Calu3 (cell line): ENCODE measurements around the gene URB1. TPM values are rescaled to one million over a fixed set of nuclear protein-coding genes. Genes with fewer than 3 reads are reported as not detected.

Experiments used
- BruUV-seq: library from RNA; stranded (reverse); fragments of 400-500 nt; replicated peaks from 2 replicates; lab custom pipeline; 2021; lab: Mats Ljungman, UMichigan
- CTCF ChIA-PET: fragments of 300-600 bp; sonication (Branson Sonifier 250); formaldehyde crosslinking; loops from one replicate; lab custom pipeline; 2022; ENCODE audit warnings: antibody characterized with exemption; lab: Charles Lee
- DNase-seq: peaks from one replicate; pipeline ENCODE4 v3.0.0; 2022
- H3K27ac Mint-ChIP-seq: one replicate; pipeline ENCODE4 v1.8.0; 2022; ENCODE audit warnings: mixed read lengths; ENCODE audit not compliant: unreplicated experiment
- H3K27me3 Mint-ChIP-seq: one replicate; pipeline ENCODE4 v1.8.0; 2022; ENCODE audit warnings: mixed read lengths; ENCODE audit not compliant: unreplicated experiment
- H3K36me3 Mint-ChIP-seq: one replicate; pipeline ENCODE4 v1.8.0; 2022; ENCODE audit warnings: mild to moderate bottlenecking, moderate library complexity, mixed read lengths; ENCODE audit not compliant: insufficient read depth, unreplicated experiment
- H3K4me1 Mint-ChIP-seq: one replicate; pipeline ENCODE4 v1.8.0; 2022; ENCODE audit warnings: mild to moderate bottlenecking, low read depth, mixed read lengths; ENCODE audit not compliant: unreplicated experiment
- H3K4me3 Mint-ChIP-seq: one replicate; pipeline ENCODE4 v1.8.0; 2022; ENCODE audit warnings: mild to moderate bottlenecking, low read depth, moderate library complexity, mixed read lengths; ENCODE audit not compliant: unreplicated experiment
- H3K9me3 Mint-ChIP-seq: one replicate; pipeline ENCODE4 v1.8.0; 2022; ENCODE audit warnings: low read depth, mixed read lengths; ENCODE audit not compliant: unreplicated experiment
- intact Hi-C: fragments of 100-400 bp; cut with micrococcal nuclease; formaldehyde crosslinking; loops from one replicate; pipeline ENCODE4 v1.10.0; 2022; ENCODE audit not compliant: unreplicated experiment
- total RNA-seq: library from RNA; stranded (reverse); gene quantifications from 2 replicates; pipeline ENCODE4 v1.2.3, GENCODE V29; 2022
- TF ChIP-seq, protein P1 (sequence below): fragments of 200-600 bp; IDR thresholded peaks from one replicate; pipeline ENCODE4 v1.8.0; 2022; ENCODE audit warnings: antibody characterized with exemption; ENCODE audit not compliant: unreplicated experiment

Gene URB1
- total RNA-seq, 1 experiment from 2014 or later: 16.5 TPM

DNA sequence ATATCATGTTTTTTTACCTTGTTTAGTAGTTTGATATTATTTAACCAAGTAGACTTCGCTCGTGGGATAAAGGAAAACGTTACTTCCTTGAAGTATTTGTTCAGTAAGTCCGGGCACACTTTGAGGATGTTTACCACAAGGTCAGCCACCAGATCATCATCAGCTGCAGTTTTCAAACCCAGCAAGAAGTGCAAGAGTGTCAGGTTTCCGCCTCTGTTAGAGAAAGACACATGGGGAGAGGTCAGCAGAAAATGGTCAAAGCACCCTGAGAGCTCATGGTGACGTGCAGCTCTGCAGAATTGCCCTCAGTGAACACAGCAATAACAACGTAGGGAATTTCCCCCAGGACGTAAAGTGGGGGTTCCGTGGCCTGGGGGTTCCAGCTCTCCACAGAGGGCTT lies 24.4 kb downstream of the URB1 start:
- DNase-seq: no peak
- intact Hi-C loops: no loop called here
- H3K9me3 Mint-ChIP-seq: no peaks in the 10 kb centered on the region
- CTCF ChIA-PET: no interaction called here
- no peaks in the 10 kb centered on the region for H3K27me3 Mint-ChIP-seq
- H3K4me1 Mint-ChIP-seq: no peaks in the 10 kb centered on the region
- H3K27ac Mint-ChIP-seq: no peak overlapping the region
- peaks cover 26% of the 10 kb centered on the region for H3K36me3 Mint-ChIP-seq
- no TSS peak for BruUV-seq
- TF ChIP-seq, protein P1, sequence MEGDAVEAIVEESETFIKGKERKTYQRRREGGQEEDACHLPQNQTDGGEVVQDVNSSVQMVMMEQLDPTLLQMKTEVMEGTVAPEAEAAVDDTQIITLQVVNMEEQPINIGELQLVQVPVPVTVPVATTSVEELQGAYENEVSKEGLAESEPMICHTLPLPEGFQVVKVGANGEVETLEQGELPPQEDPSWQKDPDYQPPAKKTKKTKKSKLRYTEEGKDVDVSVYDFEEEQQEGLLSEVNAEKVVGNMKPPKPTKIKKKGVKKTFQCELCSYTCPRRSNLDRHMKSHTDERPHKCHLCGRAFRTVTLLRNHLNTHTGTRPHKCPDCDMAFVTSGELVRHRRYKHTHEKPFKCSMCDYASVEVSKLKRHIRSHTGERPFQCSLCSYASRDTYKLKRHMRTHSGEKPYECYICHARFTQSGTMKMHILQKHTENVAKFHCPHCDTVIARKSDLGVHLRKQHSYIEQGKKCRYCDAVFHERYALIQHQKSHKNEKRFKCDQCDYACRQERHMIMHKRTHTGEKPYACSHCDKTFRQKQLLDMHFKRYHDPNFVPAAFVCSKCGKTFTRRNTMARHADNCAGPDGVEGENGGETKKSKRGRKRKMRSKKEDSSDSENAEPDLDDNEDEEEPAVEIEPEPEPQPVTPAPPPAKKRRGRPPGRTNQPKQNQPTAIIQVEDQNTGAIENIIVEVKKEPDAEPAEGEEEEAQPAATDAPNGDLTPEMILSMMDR: no peak
- H3K4me3 Mint-ChIP-seq: no peak overlapping the region

DNA sequence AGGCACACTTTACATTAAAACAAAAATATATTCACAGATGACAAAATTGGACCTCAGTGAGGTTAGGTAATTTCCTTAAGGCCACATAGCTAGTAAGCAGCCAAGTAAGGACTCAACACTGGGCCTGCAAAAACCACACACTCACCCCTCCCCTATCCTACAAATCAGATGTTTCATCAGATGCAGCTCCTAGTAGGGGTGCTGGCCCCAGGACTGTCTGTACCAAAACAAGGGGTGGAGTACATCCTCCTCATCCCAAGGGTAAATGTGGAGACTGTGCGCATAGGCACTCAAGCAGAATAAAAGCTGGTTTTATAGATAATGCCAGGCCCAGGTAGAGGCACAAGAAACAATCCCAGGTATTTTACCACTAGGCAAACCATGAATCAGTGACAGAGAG lies 25.7 kb downstream of the URB1 start:
- intact Hi-C loops: no loop called here
- CTCF ChIA-PET: no interaction called here
- H3K9me3 Mint-ChIP-seq: no peaks in the 10 kb centered on the region
- no peak for DNase-seq
- no TSS peak for BruUV-seq
- H3K4me1 Mint-ChIP-seq: no peaks in the 10 kb centered on the region
- no peaks in the 10 kb centered on the region for H3K27me3 Mint-ChIP-seq
- no peak overlapping the region for H3K4me3 Mint-ChIP-seq
- H3K36me3 Mint-ChIP-seq: peaks cover 32% of the 10 kb centered on the region
- TF ChIP-seq, protein P1: no peak
- no peak overlapping the region for H3K27ac Mint-ChIP-seq

DNA sequence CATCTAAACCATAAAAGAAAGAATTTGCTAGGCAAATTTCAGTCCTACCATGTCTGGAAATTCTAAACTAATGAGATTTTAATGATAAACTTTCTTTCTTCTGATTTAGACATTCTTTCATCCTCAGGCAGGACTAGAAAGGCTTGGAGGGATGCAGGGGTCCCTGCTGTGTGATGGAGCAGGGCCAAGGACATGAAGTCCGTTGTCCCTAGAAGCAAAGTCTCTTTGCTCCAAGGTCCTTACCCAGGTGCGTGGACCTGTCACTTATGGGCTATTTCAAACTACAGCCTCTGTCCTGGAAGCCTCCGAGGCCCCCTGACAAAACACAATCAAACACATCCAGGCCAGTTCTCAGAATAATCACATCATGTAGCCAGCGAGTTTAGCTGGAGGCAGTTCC lies 26.6 kb downstream of the URB1 start:
- no TSS peak for BruUV-seq
- H3K27me3 Mint-ChIP-seq: no peaks in the 10 kb centered on the region
- peaks cover 33% of the 10 kb centered on the region for H3K36me3 Mint-ChIP-seq
- TF ChIP-seq, protein P1: no peak
- no peak overlapping the region for H3K27ac Mint-ChIP-seq
- no peak overlapping the region for H3K4me3 Mint-ChIP-seq
- no peaks in the 10 kb centered on the region for H3K4me1 Mint-ChIP-seq
- DNase-seq: no peak
- no peaks in the 10 kb centered on the region for H3K9me3 Mint-ChIP-seq
- CTCF ChIA-PET: no interaction called here
- intact Hi-C loops: no loop called here

DNA sequence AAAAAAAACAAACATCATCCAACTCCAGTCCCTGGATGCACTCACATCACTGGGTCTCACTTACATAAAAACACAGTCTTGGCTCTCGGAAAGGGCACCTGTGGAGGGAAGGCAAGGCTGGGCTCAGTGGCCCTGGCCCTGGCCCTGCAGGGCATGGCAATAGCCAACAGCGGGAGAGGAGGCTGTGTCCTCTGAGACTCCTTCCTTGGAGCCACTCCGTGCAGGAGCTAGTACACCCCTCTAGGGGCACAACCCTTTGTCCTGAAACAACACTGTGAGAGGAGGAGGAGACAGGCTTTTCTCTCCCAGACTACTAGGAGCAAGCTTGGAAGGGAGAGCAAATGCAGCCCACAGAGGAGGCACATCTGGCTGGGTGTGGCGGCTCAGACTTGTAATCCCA lies 28.0 kb downstream of the URB1 start:
- no peak for DNase-seq
- Mint-ChIP-seq H3K27me3 (no peaks in the 10 kb centered on the region), H3K27ac (no peak overlapping the region), H3K36me3 (peaks cover 26% of the 10 kb centered on the region), H3K9me3 (no peaks in the 10 kb centered on the region), H3K4me1 (no peaks in the 10 kb centered on the region), H3K4me3 (no peak overlapping the region)
- CTCF ChIA-PET: no interaction called here
- TF ChIP-seq, protein P1: no peak
- intact Hi-C loops: no loop called here
- no TSS peak for BruUV-seq

DNA sequence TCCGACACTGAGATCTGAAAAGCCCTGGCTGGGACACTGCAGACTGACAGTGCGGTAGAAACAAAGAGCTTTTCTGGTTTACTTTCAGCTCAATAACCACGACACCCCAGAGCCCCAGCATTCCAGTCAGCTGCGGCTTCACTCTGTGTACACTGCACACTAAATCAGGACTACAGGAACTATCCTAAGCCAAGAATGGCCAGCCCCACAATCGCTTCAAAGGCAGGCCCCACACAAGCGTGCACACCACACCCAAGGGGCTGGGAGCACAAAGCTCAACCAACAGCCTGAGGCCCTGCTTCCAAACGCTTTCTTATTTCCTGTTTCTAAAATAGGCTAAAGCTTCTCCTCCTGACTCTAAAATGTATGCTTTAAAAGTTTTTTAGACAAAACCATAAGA lies 28.4 kb downstream of the URB1 start:
- Mint-ChIP-seq H3K9me3 (no peaks in the 10 kb centered on the region), H3K27me3 (no peaks in the 10 kb centered on the region), H3K36me3 (peaks cover 23% of the 10 kb centered on the region), H3K4me3 (no peak overlapping the region), H3K4me1 (no peaks in the 10 kb centered on the region), H3K27ac (no peak overlapping the region)
- no TSS peak for BruUV-seq
- no peak for DNase-seq
- intact Hi-C loops: no loop called here
- TF ChIP-seq, protein P1: no peak
- CTCF ChIA-PET: no interaction called here
